Right hindlimb (tissue), 1 donor: ENCODE results near the gene TMEM176B.

ENCODE experiments used
- DNase-seq: peaks from one replicate; pipeline ENCODE4 v3.0.0-alpha.2; 2018

TMEM176B gene

GRCh38 chr7:150746921-150747320, 53.2 kb downstream of the TMEM176B start:
- no peak for DNase-seq

GRCh38 chr7:150745876-150746275, 54.3 kb downstream of the TMEM176B start:
- DNase-seq, result no peak

- DNase-seq, result no peak
Observed at GRCh38 chr7:150745086-150745485, 55.1 kb downstream of the TMEM176B start.

GRCh38 chr7:150744041-150744656, 56.0 kb downstream of the TMEM176B start:
- DNase-seq, result no peak

GRCh38 chr7:150742286-150742968, 57.7 kb downstream of the TMEM176B start:
- no peak for DNase-seq
